Trophoblast cell (in vitro differentiated cells and primary cell): Measurements from ENCODE around the gene SLC10A3.

Experiments used
- DNase-seq, 2 donors: peaks; one replicate each; pipeline ENCODE4 v3.0.0-alpha.2; 2016
- H2AFZ ChIP-seq: 2 replicates; pipeline ENCODE4 v1.6.1; 2013; ENCODE audit warnings: low read length, moderate library complexity, mild to moderate bottlenecking; ENCODE audit not compliant: insufficient read depth, poor library complexity
- H2AK5ac ChIP-seq: 2 replicates; pipeline ENCODE4 v1.6.1; 2013; ENCODE audit warnings: mild to moderate bottlenecking, low read length
- H2BK120ac ChIP-seq: 2 replicates; pipeline ENCODE4 v1.6.1; 2013; ENCODE audit warnings: low read length, mild to moderate bottlenecking, moderate library complexity; ENCODE audit not compliant: insufficient read depth, poor library complexity
- H2BK12ac ChIP-seq: 2 replicates; pipeline ENCODE4 v1.6.1; 2013; ENCODE audit warnings: mild to moderate bottlenecking, low read length, moderate library complexity
- H2BK5ac ChIP-seq: 2 replicates; pipeline ENCODE4 v1.6.1; 2013; ENCODE audit warnings: low read length, low read depth, moderate library complexity, mild to moderate bottlenecking; ENCODE audit not compliant: poor library complexity
- H3K14ac ChIP-seq: 2 replicates; pipeline ENCODE4 v1.6.1; 2013; ENCODE audit warnings: mild to moderate bottlenecking, low read length
- H3K18ac ChIP-seq: 2 replicates; pipeline ENCODE4 v1.6.1; 2013; ENCODE audit warnings: mild to moderate bottlenecking, low read length
- H3K23ac ChIP-seq: 2 replicates; pipeline ENCODE4 v1.6.1; 2013; ENCODE audit warnings: low read length
- H3K27ac ChIP-seq: 2 replicates; pipeline ENCODE4 v1.5.1; 2013; ENCODE audit warnings: low read depth, mild to moderate bottlenecking, inconsistent platforms, low read length, moderate library complexity
- H3K27me3 ChIP-seq: 2 replicates; pipeline ENCODE4 v1.6.1; 2013; ENCODE audit warnings: inconsistent platforms, mild to moderate bottlenecking, low read length, moderate library complexity; ENCODE audit not compliant: insufficient read depth
- H3K36me3 ChIP-seq, 2 experiments: 1 replicate in 1 of 2; 2 replicates in 1 of 2; pipeline ENCODE4 v1.6.1; 2013; ENCODE audit warnings: low read length in 2 of 2, mild to moderate bottlenecking in 2 of 2, moderate library complexity in 1 of 2; ENCODE audit not compliant: insufficient read depth in 2 of 2, control insufficient read depth in 1 of 2
- H3K4ac ChIP-seq: 2 replicates; pipeline ENCODE4 v1.6.1; 2013; ENCODE audit warnings: low read depth, mild to moderate bottlenecking, low read length, moderate library complexity
- H3K4me1 ChIP-seq, 2 experiments: 1 replicate in 1 of 2; 2 replicates in 1 of 2; pipeline ENCODE4 v1.6.1; 2013; ENCODE audit warnings: low read length in 2 of 2, mild to moderate bottlenecking in 2 of 2, moderate library complexity in 1 of 2; ENCODE audit not compliant: insufficient read depth in 2 of 2, control insufficient read depth in 1 of 2
- H3K4me2 ChIP-seq: 2 replicates; pipeline ENCODE4 v1.6.1; 2013; ENCODE audit warnings: inconsistent platforms, mild to moderate bottlenecking, low read length, moderate library complexity
- H3K4me3 ChIP-seq: 2 replicates; pipeline ENCODE4 v1.5.1; 2013; ENCODE audit warnings: mild to moderate bottlenecking, low read depth, low read length, inconsistent platforms
- H3K79me1 ChIP-seq: one replicate; pipeline ENCODE4 v1.6.1; 2013; ENCODE audit warnings: low read length
- H3K79me2 ChIP-seq: 2 replicates; pipeline ENCODE4 v1.6.1; 2013; ENCODE audit warnings: low read length, mild to moderate bottlenecking; ENCODE audit not compliant: control insufficient read depth, insufficient read depth, poor library complexity
- H3K9ac ChIP-seq: 2 replicates; pipeline ENCODE4 v1.6.1; 2013; ENCODE audit warnings: mild to moderate bottlenecking, low read length
- H3K9me3 ChIP-seq: 2 replicates; pipeline ENCODE4 v1.6.1; 2013; ENCODE audit warnings: low read depth, mild to moderate bottlenecking, control low read depth, inconsistent platforms, low read length; ENCODE audit not compliant: insufficient read depth
- H4K12ac ChIP-seq: 2 replicates; pipeline ENCODE4 v1.6.1; 2013; ENCODE audit warnings: low read depth, mild to moderate bottlenecking, low read length, moderate library complexity
- H4K8ac ChIP-seq: 2 replicates; pipeline ENCODE4 v1.6.1; 2013; ENCODE audit warnings: low read depth, mild to moderate bottlenecking, low read length, moderate library complexity
- H4K91ac ChIP-seq: one replicate; pipeline ENCODE4 v1.6.1; 2013; ENCODE audit warnings: low read depth, mild to moderate bottlenecking, low read length, moderate library complexity
- WGBS: extraction: QIAGEN DNeasy Blood & Tissue Kit; methylation state at CpG from one replicate; pipeline ENCODE4 v1.1.7; 2013; ENCODE audit warnings: missing lambda C conversion rate; ENCODE audit not compliant: insufficient read length, insufficient coverage; ENCODE audit errors: extremely low coverage; 5-methylcytosine and 5-hydroxymethylcytosine counted together

SLC10A3 gene

GRCh38 chrX:154460326-154460725, 30.1 kb downstream of the SLC10A3 start:
- H3K14ac ChIP-seq = no peak overlapping the region
- no peak overlapping the region for H2BK5ac ChIP-seq
- H3K27ac ChIP-seq = no peak overlapping the region
- no peak overlapping the region for H4K91ac ChIP-seq
- no peak for DNase-seq
- no peak overlapping the region for H3K4me2 ChIP-seq
- no CpG with 5 or more reads among the region's 26 CpGs for WGBS
- H3K23ac ChIP-seq = no peak overlapping the region
- H2AK5ac ChIP-seq = no peak overlapping the region
- no peaks in the 10 kb centered on the region for H3K27me3 ChIP-seq
- H3K79me2 ChIP-seq = peaks cover 10% of the 10 kb centered on the region
- no peak overlapping the region for H3K18ac ChIP-seq
- H3K4me1 ChIP-seq = peaks cover 0 to 10% of the 10 kb centered on the region in 2 experiments
- H2AFZ ChIP-seq = no peak overlapping the region
- H2BK120ac ChIP-seq = no peak overlapping the region
- no peak overlapping the region for H4K8ac ChIP-seq
- peaks cover 49% of the 10 kb centered on the region in 2 experiments for H3K36me3 ChIP-seq
- no peak overlapping the region for H2BK12ac ChIP-seq
- no peaks in the 10 kb centered on the region for H3K9me3 ChIP-seq
- H4K12ac ChIP-seq = no peak overlapping the region
- H3K79me1 ChIP-seq = peaks cover 8% of the 10 kb centered on the region
- H3K4me3 ChIP-seq = no peak overlapping the region
- H3K4ac ChIP-seq = no peak overlapping the region
- no peak overlapping the region for H3K9ac ChIP-seq

- H3K9ac ChIP-seq = no peak overlapping the region
- H3K27me3 ChIP-seq = no peaks in the 10 kb centered on the region
- H3K14ac ChIP-seq = no peak overlapping the region
These were observed 30.6 kb downstream of the SLC10A3 start for GRCh38 chrX:154459832-154460231.

GRCh38 chrX:154458954-154459778, 31.3 kb downstream of the SLC10A3 start:
- no peak overlapping the region for H2BK12ac ChIP-seq
- H3K27me3 ChIP-seq = no peaks in the 10 kb centered on the region
- peak overlapping the region; percentile 39 for H2AFZ ChIP-seq
- H3K14ac ChIP-seq = peak overlapping the region; percentile 58
- peak overlapping the region; percentile 54 for H3K4me2 ChIP-seq
- H3K4me1 ChIP-seq = peaks cover 0 to 10% of the 10 kb centered on the region in 2 experiments
- H3K4me3 ChIP-seq = peak overlapping the region; percentile 92
- H3K18ac ChIP-seq = peak overlapping the region; percentile 1
- peak overlapping the region; percentile 76 for H4K91ac ChIP-seq
- DNase-seq = no peak
- H3K9ac ChIP-seq = no peak overlapping the region
- H2BK5ac ChIP-seq = no peak overlapping the region
- no peak overlapping the region for H3K23ac ChIP-seq
- no peaks in the 10 kb centered on the region for H3K9me3 ChIP-seq
- H2AK5ac ChIP-seq = no peak overlapping the region
- H2BK120ac ChIP-seq = no peak overlapping the region
- no CpG with 5 or more reads among the region's 15 CpGs for WGBS
- H4K8ac ChIP-seq = no peak overlapping the region
- H3K79me1 ChIP-seq = peaks cover 8% of the 10 kb centered on the region
- H3K4ac ChIP-seq = peak overlapping the region; percentile 94
- H3K27ac ChIP-seq = no peak overlapping the region
- H3K36me3 ChIP-seq = peaks cover 37% of the 10 kb centered on the region in 2 experiments
- H4K12ac ChIP-seq = peak overlapping the region; percentile 1
- peaks cover 10% of the 10 kb centered on the region for H3K79me2 ChIP-seq

More at GRCh38 chrX:154459832-154460231, 30.6 kb downstream of the SLC10A3 start:
- Histone ChIP-seq H3K27ac (no peak overlapping the region), H3K79me2 (peaks cover 10% of the 10 kb centered on the region), H3K23ac (no peak overlapping the region), H3K79me1 (peaks cover 8% of the 10 kb centered on the region), H3K18ac (no peak overlapping the region), H3K4me3 (no peak overlapping the region), H4K91ac (no peak overlapping the region), H3K4me2 (peak overlapping the region; percentile 54), H3K4me1 (peaks cover 0 to 10% of the 10 kb centered on the region in 2 experiments), H2BK120ac (no peak overlapping the region), H4K12ac (no peak overlapping the region), H3K4ac (no peak overlapping the region), H2BK5ac (no peak overlapping the region), H2AK5ac (no peak overlapping the region), H4K8ac (no peak overlapping the region), H2AFZ (no peak overlapping the region), H3K9me3 (no peaks in the 10 kb centered on the region), H2BK12ac (no peak overlapping the region), H3K36me3 (peaks cover 44% of the 10 kb centered on the region in 2 experiments)
- no peak for DNase-seq
- WGBS = no CpG with 5 or more reads among the region's 14 CpGs

GRCh38 chrX:154458116-154458953, 32.1 kb downstream of the SLC10A3 start, which contains the start of gene PLXNA3:
Gene PLXNA3 (plus strand): TSS chrX:154458281. CDS start chrX:154460184, 1,903 bp downstream.
- no peaks in the 10 kb centered on the region for H3K9me3 ChIP-seq
- peak in 1 of 2 donors; percentile 53 for DNase-seq
- H3K79me1 ChIP-seq = peaks cover 8% of the 10 kb centered on the region
- peaks cover 29% of the 10 kb centered on the region in 2 experiments for H3K36me3 ChIP-seq
- H2AK5ac ChIP-seq = peak within 1 kb of the TSS; percentile 79
- peak within 1 kb of the TSS; percentile 94 for H3K4ac ChIP-seq
- peak within 1 kb of the TSS; percentile 68 for H2AFZ ChIP-seq
- H3K4me2 ChIP-seq = peak within 1 kb of the TSS; percentile 54
- peaks cover 10% of the 10 kb centered on the region for H3K79me2 ChIP-seq
- peak within 1 kb of the TSS; percentile 92 for H3K4me3 ChIP-seq
- H3K18ac ChIP-seq = peak within 1 kb of the TSS; percentile 88
- peak within 1 kb of the TSS; percentile 90 for H3K14ac ChIP-seq
- WGBS = no CpG with 5 or more reads among the region's 88 CpGs
- H2BK12ac ChIP-seq = no peak within 1 kb of the TSS
- H4K91ac ChIP-seq = peak within 1 kb of the TSS; percentile 76
- peaks cover 0 to 10% of the 10 kb centered on the region in 2 experiments for H3K4me1 ChIP-seq
- H4K8ac ChIP-seq = peak within 1 kb of the TSS; percentile 62
- no peak within 1 kb of the TSS for H3K23ac ChIP-seq
- peak within 1 kb of the TSS; percentile 57 for H2BK5ac ChIP-seq
- peak within 1 kb of the TSS; percentile 47 for H3K27ac ChIP-seq
- peak within 1 kb of the TSS; percentile 87 for H3K9ac ChIP-seq
- peak within 1 kb of the TSS; percentile 77 for H4K12ac ChIP-seq
- no peaks in the 10 kb centered on the region for H3K27me3 ChIP-seq
- peak within 1 kb of the TSS; percentile 38 for H2BK120ac ChIP-seq
